IMR-90 (cell line): ENCODE results near the gene NELL1. TPM values are rescaled to one million over a fixed set of nuclear protein-coding genes. Genes with fewer than 3 reads are reported as not detected.

ENCODE experiments used
- ATAC-seq: fragments of 200-7000 bp; cut with Tn5 transposase; 2 replicates; pipeline ENCODE4 v1.9.1; 2020; ENCODE audit warnings: low read depth, mild to moderate bottlenecking, moderate library complexity
- BruUV-seq: library from RNA; stranded (reverse); fragments of 400-500 nt; replicated peaks from 2 replicates; lab custom pipeline; 2021; lab: Mats Ljungman, UMichigan
- CTCF ChIA-PET: fragments of 300-600 bp; formaldehyde crosslinking; extraction: SDS; loops from one replicate; lab custom pipeline; 2021; ENCODE audit warnings: antibody characterized with exemption; lab: Yijun Ruan, JAX
- POLR2A ChIA-PET: fragments of 300-600 bp; sonication (Branson Sonifier 250); formaldehyde crosslinking; loops from one replicate; lab custom pipeline; 2022; ENCODE audit warnings: antibody characterized with exemption; ENCODE audit not compliant: unreplicated experiment; lab: Charles Lee
- DNase-seq: peaks from one replicate; pipeline ENCODE4 v3.0.0; 2013
- H2AFZ ChIP-seq: replicated peaks from 2 replicates; pipeline ENCODE3; 2013; ENCODE audit warnings: low read length, mild to moderate bottlenecking; ENCODE audit not compliant: poor library complexity
- H2AK5ac ChIP-seq: 2 replicates; pipeline ENCODE4 v1.6.1; 2013; ENCODE audit warnings: low read depth, low read length, inconsistent platforms
- H2AK9ac ChIP-seq: replicated peaks from 2 replicates; pipeline ENCODE3; 2013; ENCODE audit warnings: mild to moderate bottlenecking, low read depth, low read length, moderate library complexity; ENCODE audit not compliant: poor library complexity
- H2BK120ac ChIP-seq: 2 replicates; pipeline ENCODE4 v1.6.1; 2013; ENCODE audit warnings: low read depth, low read length, inconsistent platforms
- H2BK15ac ChIP-seq: 3 replicates; pipeline ENCODE4 v1.6.1; 2013; ENCODE audit warnings: low read depth, low read length, inconsistent platforms
- H2BK20ac ChIP-seq: 2 replicates; pipeline ENCODE4 v1.6.1; 2013; ENCODE audit warnings: low read depth, mild to moderate bottlenecking, inconsistent platforms, low read length, moderate library complexity
- H2BK5ac ChIP-seq: 2 replicates; pipeline ENCODE4 v1.6.1; 2013; ENCODE audit warnings: mild to moderate bottlenecking, low read depth, low read length, inconsistent platforms; ENCODE audit not compliant: poor library complexity, severe bottlenecking
- H3K14ac ChIP-seq: replicated peaks from 2 replicates; pipeline ENCODE4 v1.6.1; 2013; ENCODE audit warnings: low read depth, low read length, inconsistent platforms
- H3K18ac ChIP-seq: 2 replicates; pipeline ENCODE4 v1.6.1; 2013; ENCODE audit warnings: low read depth, low read length, control low read depth
- H3K23ac ChIP-seq: 2 replicates; pipeline ENCODE4 v1.6.1; 2013; ENCODE audit warnings: low read depth, low read length, inconsistent platforms
- H3K27ac ChIP-seq: 2 replicates; pipeline ENCODE4 v1.5.1; 2013; ENCODE audit warnings: mild to moderate bottlenecking, control low read depth, low read length; ENCODE audit not compliant: insufficient read depth
- H3K27me3 ChIP-seq: 2 replicates; pipeline ENCODE4 v1.6.1; 2013; ENCODE audit warnings: low read length; ENCODE audit not compliant: control insufficient read depth, insufficient read depth
- H3K36me3 ChIP-seq: 2 replicates; pipeline ENCODE4 v1.6.1; 2013; ENCODE audit warnings: low read length, mixed read lengths; ENCODE audit not compliant: control insufficient read depth, insufficient read depth
- H3K4ac ChIP-seq: 2 replicates; pipeline ENCODE4 v1.6.1; 2013; ENCODE audit warnings: low read depth, low read length, inconsistent platforms
- H3K4me1 ChIP-seq: 2 replicates; pipeline ENCODE4 v1.6.1; 2013; ENCODE audit warnings: low read length, mixed read lengths; ENCODE audit not compliant: control insufficient read depth, insufficient read depth
- H3K4me2 ChIP-seq: 2 replicates; pipeline ENCODE4 v1.6.1; 2013; ENCODE audit warnings: low read depth, mild to moderate bottlenecking, control low read depth, low read length, moderate library complexity
- H3K4me3 ChIP-seq: 2 replicates; pipeline ENCODE4 v1.5.1; 2013; ENCODE audit warnings: low read depth, mild to moderate bottlenecking, control low read depth, low read length, moderate library complexity; ENCODE audit not compliant: insufficient read depth
- H3K56ac ChIP-seq: 2 replicates; pipeline ENCODE4 v1.6.1; 2013; ENCODE audit warnings: low read length, inconsistent platforms; ENCODE audit not compliant: insufficient read depth; ENCODE audit errors: extremely low read depth
- H3K79me1 ChIP-seq, 2 experiments: 2 replicates each; pipeline ENCODE4 v1.6.1; 2013; ENCODE audit warnings: low read length in 2 of 2, inconsistent platforms in 1 of 2, low read depth in 1 of 2
- H3K9ac ChIP-seq: 2 replicates; pipeline ENCODE4 v1.6.1; 2013; ENCODE audit warnings: low read depth, low read length, control low read depth
- H3K9me1 ChIP-seq: 2 replicates; pipeline ENCODE4 v1.6.1; 2013; ENCODE audit warnings: low read length, inconsistent platforms; ENCODE audit not compliant: insufficient read depth
- H3K9me3 ChIP-seq: 2 replicates; pipeline ENCODE4 v1.6.1; 2013; ENCODE audit warnings: low read length; ENCODE audit not compliant: control insufficient read depth, insufficient read depth
- H4K20me1 ChIP-seq: 2 replicates; pipeline ENCODE4 v1.6.1; 2013; ENCODE audit warnings: low read length, inconsistent platforms; ENCODE audit not compliant: insufficient read depth
- H4K5ac ChIP-seq: 2 replicates; pipeline ENCODE4 v1.6.1; 2013; ENCODE audit warnings: mild to moderate bottlenecking, low read depth, low read length, control low read depth
- H4K8ac ChIP-seq, 2 experiments: 2 replicates each; pipeline ENCODE4 v1.6.1; 2013; ENCODE audit warnings: low read depth in 2 of 2, low read length in 2 of 2, control low read depth in 1 of 2, inconsistent platforms in 1 of 2
- H4K91ac ChIP-seq: 2 replicates; pipeline ENCODE4 v1.6.1; 2013; ENCODE audit warnings: low read depth, low read length, inconsistent platforms; ENCODE audit not compliant: insufficient read depth
- BHLHE40 ChIP-seq: fragments of 150-350 bp; IDR thresholded peaks from 2 replicates; pipeline ENCODE4 v1.6.1; 2016; ENCODE audit warnings: mild to moderate bottlenecking, low read depth, low read length
- CEBPB ChIP-seq: IDR thresholded peaks from 2 replicates; pipeline ENCODE4 v1.6.1; 2012; ENCODE audit warnings: low read depth, low read length, improper control_type of control experiment
- CHD1 ChIP-seq: IDR thresholded peaks from 2 replicates; pipeline ENCODE4 v1.6.1; 2012; ENCODE audit warnings: low read depth, low read length, improper control_type of control experiment
- FOS ChIP-seq: fragments of 150-350 bp; IDR thresholded peaks from 2 replicates; pipeline ENCODE4 v1.6.1; 2016; ENCODE audit warnings: low read depth, low read length
- MAFK ChIP-seq: IDR thresholded peaks from 2 replicates; pipeline ENCODE4 v1.6.1; 2012; ENCODE audit warnings: low read depth, low read length, improper control_type of control experiment
- MAZ ChIP-seq: IDR thresholded peaks from 2 replicates; pipeline ENCODE4 v1.6.1; 2012; ENCODE audit warnings: low read depth, mild to moderate bottlenecking, low read length, improper control_type of control experiment, moderate library complexity, borderline replicate concordance
- MXI1 ChIP-seq: IDR thresholded peaks from 2 replicates; pipeline ENCODE4 v1.6.1; 2012; ENCODE audit warnings: low read depth, mild to moderate bottlenecking, low read length, moderate library complexity, borderline replicate concordance
- NFE2L2 ChIP-seq: fragments of 150-350 bp; IDR thresholded peaks from 2 replicates; pipeline ENCODE4 v1.6.1; 2016; ENCODE audit warnings: low read depth, mild to moderate bottlenecking, low read length
- POLR2A ChIP-seq: IDR thresholded peaks from 2 replicates; pipeline ENCODE4 v1.6.1; 2012; ENCODE audit warnings: mild to moderate bottlenecking, low read depth, low read length
- RAD21 ChIP-seq: IDR thresholded peaks from 2 replicates; pipeline ENCODE4 v1.6.1; 2012; ENCODE audit warnings: low read length, improper control_type of control experiment
- RCOR1 ChIP-seq: IDR thresholded peaks from 2 replicates; pipeline ENCODE4 v1.6.1; 2012; ENCODE audit warnings: mild to moderate bottlenecking, low read length, improper control_type of control experiment; ENCODE audit not compliant: insufficient replicate concordance
- RFX5 ChIP-seq: IDR thresholded peaks from 2 replicates; pipeline ENCODE4 v1.8.0; 2012; ENCODE audit warnings: low read depth, mild to moderate bottlenecking, low read length, moderate library complexity
- SMC3 ChIP-seq: fragments of 150-350 bp; IDR thresholded peaks from 2 replicates; pipeline ENCODE4 v1.6.1; 2016; ENCODE audit warnings: low read depth, mild to moderate bottlenecking, antibody characterized with exemption, low read length, moderate library complexity
- WGBS, 2 experiments: methylation state at CpG; one replicate each; pipeline versions ENCODE4 v1.1.5 to v1.1.7; 2013; ENCODE audit warnings: missing lambda C conversion rate in 2 of 2; ENCODE audit not compliant: insufficient read length in 1 of 2; ENCODE audit errors: extremely low coverage in 2 of 2; 5-methylcytosine and 5-hydroxymethylcytosine counted together
- dilution Hi-C: fragments of 300-500 bp; cut with HindIII; formaldehyde crosslinking; loops from one replicate; pipeline ENCODE4 v1.14.3; 2018; ENCODE audit warnings: low sequenced_read_pairs; ENCODE audit not compliant: unreplicated experiment
- in situ Hi-C: fragments of 300-500 bp; cut with MboI; formaldehyde crosslinking; loops from 3 replicates; pipeline ENCODE4 v1.14.3; 2019; ENCODE audit warnings: low sequenced_read_pairs, inconsistent platforms, mixed read lengths
- intact Hi-C: fragments of 100-400 bp; cut with micrococcal nuclease; formaldehyde crosslinking; loops from 2 replicates; pipeline ENCODE4 v1.10.0; 2022
- polyA plus RNA-seq, 3 experiments: library from polyadenylated mRNA; depleted of rRNA; stranded (reverse); fragments of >200 nt; gene quantifications; 2 replicates each; pipeline ENCODE4 v1.2.3, GENCODE V29; 2012; ENCODE audit warnings: low replicate concordance in 1 of 3
- total RNA-seq: library from RNA; depleted of rRNA; stranded (reverse); fragments of >200 nt; gene quantifications from 2 replicates; pipeline ENCODE4 v1.2.3, GENCODE V29; 2012
- TF ChIP-seq, protein P1 (sequence below): fragments of 150-350 bp; IDR thresholded peaks from 2 replicates; pipeline ENCODE4 v1.6.1; 2017; ENCODE audit warnings: mild to moderate bottlenecking, antibody characterized with exemption, low read length, low read depth
- TF ChIP-seq, protein P2 (sequence below): conservative IDR thresholded peaks from 2 replicates; pipeline ENCODE4 v1.5.1; 2012; ENCODE audit warnings: mild to moderate bottlenecking, low read depth, low read length, improper control_type of control experiment
- TF ChIP-seq, protein P3 (sequence below): fragments of 150-350 bp; IDR thresholded peaks from 2 replicates; pipeline ENCODE4 v1.6.1; 2016; ENCODE audit warnings: low read depth, mild to moderate bottlenecking, low read length, moderate library complexity, borderline replicate concordance

Gene NELL1
- total and polyA plus RNA-seq, 2 of the 4 experiments (the other 2 are of a cell fraction), result not detected

DNA sequence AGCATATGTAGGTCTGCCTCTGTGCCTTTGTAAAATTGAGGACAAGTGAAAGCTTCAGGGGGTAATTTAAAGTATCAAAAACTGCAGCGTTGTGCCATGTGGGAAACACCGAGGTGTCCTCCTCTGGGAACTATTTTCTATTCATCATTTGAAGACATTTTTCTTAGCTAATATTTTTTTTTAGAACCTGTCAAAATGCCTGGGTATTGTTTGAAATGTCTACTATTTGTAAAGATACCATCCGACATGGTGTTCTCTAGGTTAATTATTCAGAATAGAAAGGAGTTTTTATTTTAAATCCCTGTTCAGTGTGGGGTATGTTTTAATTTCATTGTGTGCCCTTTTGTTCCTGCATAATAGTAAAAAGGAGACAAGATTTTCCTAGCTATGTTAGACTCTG, 490.8 kb downstream of the NELL1 start:
- no peak overlapping the region for H2AK9ac ChIP-seq
- no CpG with 5 or more reads among the region's 3 CpGs for WGBS, 2 experiments
- H2AFZ ChIP-seq, result no peak overlapping the region
- intact Hi-C loops, result no loop called here
- no peak overlapping the region for H3K27ac ChIP-seq
- H3K18ac ChIP-seq, result no peak overlapping the region
- no peak for DNase-seq
- no peak overlapping the region for H3K56ac ChIP-seq
- BruUV-seq, result no TSS peak
- no peak overlapping the region for H2BK15ac ChIP-seq
- H3K4ac ChIP-seq, result no peak overlapping the region
- H3K4me2 ChIP-seq, result no peak overlapping the region
- H2BK20ac ChIP-seq, result no peak overlapping the region
- no peaks in the 10 kb centered on the region for H4K20me1 ChIP-seq
- H4K8ac ChIP-seq, result no peak overlapping the region
- no peak overlapping the region for H4K91ac ChIP-seq
- POLR2A ChIA-PET, result no interaction called here
- no peaks in the 10 kb centered on the region for H3K79me1 ChIP-seq
- TF ChIP-seq MXI1 (no peak), NFE2L2 (no peak), CHD1 (no peak), MAZ (no peak), RCOR1 (no peak), SMC3 (no peak), CEBPB (no peak), FOS (no peak), POLR2A (no peak), RFX5 (no peak), MAFK (no peak), RAD21 (no peak), BHLHE40 (no peak)
- TF ChIP-seq, protein P1, sequence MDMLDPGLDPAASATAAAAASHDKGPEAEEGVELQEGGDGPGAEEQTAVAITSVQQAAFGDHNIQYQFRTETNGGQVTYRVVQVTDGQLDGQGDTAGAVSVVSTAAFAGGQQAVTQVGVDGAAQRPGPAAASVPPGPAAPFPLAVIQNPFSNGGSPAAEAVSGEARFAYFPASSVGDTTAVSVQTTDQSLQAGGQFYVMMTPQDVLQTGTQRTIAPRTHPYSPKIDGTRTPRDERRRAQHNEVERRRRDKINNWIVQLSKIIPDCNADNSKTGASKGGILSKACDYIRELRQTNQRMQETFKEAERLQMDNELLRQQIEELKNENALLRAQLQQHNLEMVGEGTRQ, result no peak
- TF ChIP-seq, protein P2, sequence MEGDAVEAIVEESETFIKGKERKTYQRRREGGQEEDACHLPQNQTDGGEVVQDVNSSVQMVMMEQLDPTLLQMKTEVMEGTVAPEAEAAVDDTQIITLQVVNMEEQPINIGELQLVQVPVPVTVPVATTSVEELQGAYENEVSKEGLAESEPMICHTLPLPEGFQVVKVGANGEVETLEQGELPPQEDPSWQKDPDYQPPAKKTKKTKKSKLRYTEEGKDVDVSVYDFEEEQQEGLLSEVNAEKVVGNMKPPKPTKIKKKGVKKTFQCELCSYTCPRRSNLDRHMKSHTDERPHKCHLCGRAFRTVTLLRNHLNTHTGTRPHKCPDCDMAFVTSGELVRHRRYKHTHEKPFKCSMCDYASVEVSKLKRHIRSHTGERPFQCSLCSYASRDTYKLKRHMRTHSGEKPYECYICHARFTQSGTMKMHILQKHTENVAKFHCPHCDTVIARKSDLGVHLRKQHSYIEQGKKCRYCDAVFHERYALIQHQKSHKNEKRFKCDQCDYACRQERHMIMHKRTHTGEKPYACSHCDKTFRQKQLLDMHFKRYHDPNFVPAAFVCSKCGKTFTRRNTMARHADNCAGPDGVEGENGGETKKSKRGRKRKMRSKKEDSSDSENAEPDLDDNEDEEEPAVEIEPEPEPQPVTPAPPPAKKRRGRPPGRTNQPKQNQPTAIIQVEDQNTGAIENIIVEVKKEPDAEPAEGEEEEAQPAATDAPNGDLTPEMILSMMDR, result no peak
- TF ChIP-seq, protein P3, sequence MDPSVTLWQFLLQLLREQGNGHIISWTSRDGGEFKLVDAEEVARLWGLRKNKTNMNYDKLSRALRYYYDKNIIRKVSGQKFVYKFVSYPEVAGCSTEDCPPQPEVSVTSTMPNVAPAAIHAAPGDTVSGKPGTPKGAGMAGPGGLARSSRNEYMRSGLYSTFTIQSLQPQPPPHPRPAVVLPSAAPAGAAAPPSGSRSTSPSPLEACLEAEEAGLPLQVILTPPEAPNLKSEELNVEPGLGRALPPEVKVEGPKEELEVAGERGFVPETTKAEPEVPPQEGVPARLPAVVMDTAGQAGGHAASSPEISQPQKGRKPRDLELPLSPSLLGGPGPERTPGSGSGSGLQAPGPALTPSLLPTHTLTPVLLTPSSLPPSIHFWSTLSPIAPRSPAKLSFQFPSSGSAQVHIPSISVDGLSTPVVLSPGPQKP, result no peak
- no peaks in the 10 kb centered on the region for H3K4me1 ChIP-seq
- H3K23ac ChIP-seq, result no peak overlapping the region
- in situ Hi-C loops, result no loop called here
- H3K4me3 ChIP-seq, result no peak overlapping the region
- dilution Hi-C loops, result no loop called here
- no peak overlapping the region for H2BK120ac ChIP-seq
- no peaks in the 10 kb centered on the region for H3K27me3 ChIP-seq
- H2AK5ac ChIP-seq, result no peak overlapping the region
- H3K36me3 ChIP-seq, result no peaks in the 10 kb centered on the region
- no peak overlapping the region for H4K5ac ChIP-seq
- no peak overlapping the region for H2BK5ac ChIP-seq
- peaks cover 7% of the 10 kb centered on the region for H3K9me3 ChIP-seq
- H3K14ac ChIP-seq, result no peak overlapping the region
- ATAC-seq, result no peak
- no peak overlapping the region for H3K9ac ChIP-seq
- CTCF ChIA-PET, result no interaction called here
- no peaks in the 10 kb centered on the region for H3K9me1 ChIP-seq
